Measurements from ENCODE around the gene MRGPRE.

The MRGPRE gene

DNA sequence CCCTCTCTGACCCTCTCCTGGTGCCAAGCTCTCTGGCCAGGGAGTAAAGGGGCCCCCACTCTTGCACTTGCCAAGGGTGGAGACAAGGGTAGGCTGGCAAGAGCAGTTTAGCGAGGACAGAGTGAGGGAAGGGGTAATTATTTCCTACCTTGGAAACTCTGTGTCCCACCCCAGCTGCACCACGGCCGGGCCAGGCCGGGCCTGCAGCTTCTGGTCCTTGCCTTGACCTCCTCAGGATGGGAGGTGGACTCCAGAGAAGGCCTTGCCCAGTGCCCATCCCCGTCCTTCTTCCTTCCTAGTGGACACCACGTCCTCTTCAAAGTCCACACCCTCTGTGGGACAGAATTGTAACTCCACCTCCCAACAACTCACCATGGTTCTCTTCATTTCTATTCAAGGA is 48.7 kb downstream of the MRGPRE start:
- in situ Hi-C loops (cut with HindIII; ENCODE audit: low sequenced_read_pairs) = no loop called here

GRCh38 chr11:3182462-3182852 is 49.8 kb downstream of the MRGPRE start:
- in situ Hi-C loops (cut with HindIII; ENCODE audit: low sequenced_read_pairs) = no loop called here

GRCh38 chr11:3181725-3182461 is 50.3 kb downstream of the MRGPRE start:
- in situ Hi-C loops (cut with HindIII; ENCODE audit: low sequenced_read_pairs) = no loop called here

GRCh38 chr11:3180869-3181268 is 51.3 kb downstream of the MRGPRE start:
- in situ Hi-C loops (cut with HindIII; ENCODE audit: low sequenced_read_pairs) = no loop called here

- in situ Hi-C loops (cut with HindIII; ENCODE audit: low sequenced_read_pairs) = loop anchor here (10.0 kb wide), 1 partner anchor 64 kb away; no protein-coding TSS in a partner anchor
These were observed 53.9 kb downstream of the MRGPRE start for GRCh38 chr11:3178349-3178748.

DNA sequence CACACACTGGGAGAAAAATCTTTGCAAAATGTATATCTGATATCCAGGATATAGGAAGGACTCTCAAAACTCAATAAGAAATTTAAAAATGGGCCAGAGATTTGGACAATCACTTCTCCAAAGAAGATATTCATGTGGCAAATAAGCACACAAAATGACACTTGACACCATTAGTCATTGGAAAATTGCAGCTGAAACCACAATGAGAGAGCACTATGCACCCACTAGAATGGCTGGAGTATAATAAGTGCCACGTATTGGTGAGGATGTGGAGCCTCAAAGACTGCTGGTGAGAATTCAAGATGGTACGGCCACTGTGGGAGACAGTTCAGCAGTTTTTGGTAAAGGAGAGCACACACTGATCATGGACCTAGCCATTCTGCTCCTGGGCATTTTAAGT is 54.3 kb downstream of the MRGPRE start:
- in situ Hi-C loops (cut with HindIII; ENCODE audit: low sequenced_read_pairs) = loop anchor here (10.0 kb wide), 1 partner anchor 63 kb away; no protein-coding TSS in a partner anchor

Measured in endothelial cell of hepatic sinusoid (primary cell).